KMS-11 (cell line): Measurements from ENCODE around the gene RAB36.

ENCODE experiments used
- H2AFZ ChIP-seq: fragments of 200-600 bp; sonication (generic); 2 replicates; pipeline ENCODE4 v1.6.1; 2016; ENCODE audit warnings: antibody characterized with exemption, mixed run types, low read depth
- H3K27ac ChIP-seq: fragments of 200-600 bp; sonication (generic); 2 replicates; pipeline ENCODE4 v1.6.1; 2016; ENCODE audit warnings: mild to moderate bottlenecking, mixed run types
- H3K27me3 ChIP-seq: fragments of 200-600 bp; sonication (generic); 2 replicates; pipeline ENCODE4 v1.6.1; 2017; ENCODE audit warnings: mild to moderate bottlenecking, low read depth, mixed run types, moderate library complexity; ENCODE audit not compliant: insufficient read depth
- H3K36me3 ChIP-seq: fragments of 200-600 bp; sonication (generic); 2 replicates; pipeline ENCODE4 v1.6.1; 2017; ENCODE audit warnings: mild to moderate bottlenecking, mixed run types; ENCODE audit not compliant: insufficient read depth
- H3K4me1 ChIP-seq: fragments of 200-600 bp; sonication (generic); 2 replicates; pipeline ENCODE4 v1.6.1; 2016; ENCODE audit warnings: mild to moderate bottlenecking, low read depth, mixed run types; ENCODE audit not compliant: poor library complexity, severe bottlenecking
- H3K4me2 ChIP-seq: fragments of 200-600 bp; sonication (generic); 2 replicates; pipeline ENCODE4 v1.7.0; 2016; ENCODE audit warnings: mild to moderate bottlenecking, mixed run types
- H3K4me3 ChIP-seq: fragments of 200-600 bp; sonication (generic); IDR thresholded peaks from 2 replicates; pipeline ENCODE4 v1.6.1; 2017; ENCODE audit warnings: low read depth, low read length, mixed read lengths; ENCODE audit not compliant: insufficient read depth
- H3K79me2 ChIP-seq: fragments of 200-600 bp; sonication (generic); 2 replicates; pipeline ENCODE4 v1.6.1; 2016; ENCODE audit warnings: low read depth, mixed run types; ENCODE audit not compliant: insufficient read depth
- H3K9ac ChIP-seq: fragments of 200-600 bp; sonication (generic); 2 replicates; pipeline ENCODE4 v1.6.1; 2016; ENCODE audit warnings: mild to moderate bottlenecking, mixed run types
- H4K20me1 ChIP-seq: fragments of 200-600 bp; sonication (generic); 2 replicates; pipeline ENCODE4 v1.6.1; 2016; ENCODE audit warnings: mild to moderate bottlenecking, mixed run types; ENCODE audit not compliant: insufficient read depth
- TF ChIP-seq, protein P1 (sequence below): fragments of 200-600 bp; sonication (generic); conservative IDR thresholded peaks from 2 replicates; pipeline ENCODE4 v1.6.1; 2017; ENCODE audit warnings: low read depth, mild to moderate bottlenecking, antibody characterized with exemption, low read length, moderate library complexity, mixed read lengths

The RAB36 gene

DNA sequence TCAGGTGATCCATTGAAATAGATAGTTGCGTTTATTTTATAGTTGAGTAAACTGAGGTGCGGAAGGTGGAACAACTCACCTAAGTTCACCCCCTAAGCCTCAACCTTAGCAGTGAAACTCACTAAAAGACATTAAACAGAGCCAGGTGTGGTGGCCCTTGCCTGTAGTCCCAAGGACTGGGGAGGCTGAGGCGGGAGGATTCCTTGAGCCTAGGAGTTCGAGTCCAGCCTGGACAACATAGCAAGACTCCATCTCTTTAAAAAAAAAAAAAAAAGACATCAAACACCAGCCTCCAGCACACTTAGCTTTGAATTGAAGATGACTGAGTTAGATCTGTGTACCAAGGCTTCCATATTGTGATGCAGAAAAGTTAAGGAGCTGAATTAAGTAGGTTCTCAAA is 845 bp upstream of the RAB36 start:
- Histone ChIP-seq H3K36me3 (no peaks in the 10 kb centered on the region), H3K4me2 (peak overlapping the region; percentile 99), H3K4me3 (no peak overlapping the region), H3K27me3 (no peaks in the 10 kb centered on the region), H3K79me2 (no peaks in the 10 kb centered on the region), H3K4me1 (peaks cover 69% of the 10 kb centered on the region), H2AFZ (peak overlapping the region; percentile 66; the same call in 1 of the 2 replicates), H3K27ac (peak overlapping the region; percentile 49), H3K9ac (no peak overlapping the region), H4K20me1 (no peaks in the 10 kb centered on the region)
- TF ChIP-seq, protein P1, sequence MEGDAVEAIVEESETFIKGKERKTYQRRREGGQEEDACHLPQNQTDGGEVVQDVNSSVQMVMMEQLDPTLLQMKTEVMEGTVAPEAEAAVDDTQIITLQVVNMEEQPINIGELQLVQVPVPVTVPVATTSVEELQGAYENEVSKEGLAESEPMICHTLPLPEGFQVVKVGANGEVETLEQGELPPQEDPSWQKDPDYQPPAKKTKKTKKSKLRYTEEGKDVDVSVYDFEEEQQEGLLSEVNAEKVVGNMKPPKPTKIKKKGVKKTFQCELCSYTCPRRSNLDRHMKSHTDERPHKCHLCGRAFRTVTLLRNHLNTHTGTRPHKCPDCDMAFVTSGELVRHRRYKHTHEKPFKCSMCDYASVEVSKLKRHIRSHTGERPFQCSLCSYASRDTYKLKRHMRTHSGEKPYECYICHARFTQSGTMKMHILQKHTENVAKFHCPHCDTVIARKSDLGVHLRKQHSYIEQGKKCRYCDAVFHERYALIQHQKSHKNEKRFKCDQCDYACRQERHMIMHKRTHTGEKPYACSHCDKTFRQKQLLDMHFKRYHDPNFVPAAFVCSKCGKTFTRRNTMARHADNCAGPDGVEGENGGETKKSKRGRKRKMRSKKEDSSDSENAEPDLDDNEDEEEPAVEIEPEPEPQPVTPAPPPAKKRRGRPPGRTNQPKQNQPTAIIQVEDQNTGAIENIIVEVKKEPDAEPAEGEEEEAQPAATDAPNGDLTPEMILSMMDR = no peak

DNA sequence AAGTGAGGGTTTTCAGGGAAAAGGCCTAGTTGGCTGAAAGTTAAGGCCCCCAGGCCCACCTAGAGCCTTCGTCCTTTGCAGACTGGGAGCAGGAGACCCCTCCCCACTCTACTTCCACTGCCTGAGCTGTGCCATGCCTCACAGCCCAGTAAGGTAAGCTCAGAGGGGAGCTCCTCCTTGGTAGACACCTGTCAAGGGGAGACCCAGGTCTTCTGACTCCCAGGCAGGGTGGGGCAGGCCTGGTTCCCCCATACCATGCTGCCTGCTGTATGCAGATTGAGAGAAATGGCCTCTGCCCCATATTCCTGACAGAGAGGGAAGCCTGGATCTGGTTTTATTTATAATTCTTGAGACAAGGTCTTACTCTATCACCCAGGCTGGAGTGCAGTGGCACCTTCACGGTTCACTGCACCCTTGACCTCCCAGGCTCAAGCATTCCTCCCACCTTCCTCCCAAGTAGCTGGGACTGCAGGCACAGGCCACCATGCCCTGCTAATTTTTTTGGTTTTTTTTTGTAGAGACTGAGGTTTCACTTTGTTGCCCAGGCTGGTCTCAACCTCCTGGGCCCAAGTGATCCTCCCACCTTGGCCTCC is 697 bp downstream of the RAB36 start:
- Histone ChIP-seq H2AFZ (peak overlapping the region; percentile 71; the same call in 1 of the 2 replicates), H3K27me3 (no peaks in the 10 kb centered on the region), H4K20me1 (no peaks in the 10 kb centered on the region), H3K4me3 (no peak overlapping the region), H3K9ac (peak overlapping the region; percentile 78), H3K4me1 (peaks cover 53% of the 10 kb centered on the region), H3K4me2 (peak overlapping the region; percentile 71), H3K27ac (peak overlapping the region; percentile 58), H3K79me2 (no peaks in the 10 kb centered on the region), H3K36me3 (no peaks in the 10 kb centered on the region)
- TF ChIP-seq, protein P1 = no peak

DNA sequence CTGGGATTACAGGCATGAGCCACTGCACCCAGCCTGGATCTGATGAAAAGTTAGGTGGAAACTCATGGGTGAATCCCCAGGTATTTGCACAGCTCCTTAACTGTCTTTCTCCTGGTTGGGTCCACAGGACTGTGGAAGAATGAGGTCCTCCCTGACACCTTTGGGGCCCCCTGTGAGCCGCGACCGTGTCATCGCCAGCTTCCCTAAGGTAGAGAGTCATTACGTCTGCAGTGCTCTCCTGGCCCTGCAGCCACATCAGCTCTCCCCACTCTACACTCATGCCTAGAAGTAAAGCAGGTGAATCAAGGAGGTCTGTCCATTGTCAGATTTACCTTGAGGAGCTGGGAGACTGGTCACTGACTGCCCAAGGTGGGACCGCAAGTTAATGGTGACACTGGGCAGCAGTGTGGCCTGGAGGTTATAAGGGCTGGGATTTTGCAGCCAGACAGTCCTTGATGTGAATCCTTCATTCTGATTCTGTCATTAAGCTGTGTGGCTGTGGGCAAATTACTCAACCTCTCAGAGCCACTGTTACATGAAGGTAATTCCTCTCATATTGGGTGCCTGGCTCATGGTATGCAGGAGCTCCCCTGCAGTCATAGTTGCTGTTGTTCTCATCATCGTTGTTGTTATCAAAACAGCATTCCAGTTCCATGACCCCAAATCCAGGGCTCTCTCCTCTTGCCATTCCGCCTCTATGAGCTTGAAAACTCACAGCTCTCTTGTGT is 1.4 kb downstream of the RAB36 start:
- H3K79me2 ChIP-seq = no peaks in the 10 kb centered on the region
- peaks cover 47% of the 10 kb centered on the region for H3K4me1 ChIP-seq
- H4K20me1 ChIP-seq = no peaks in the 10 kb centered on the region
- H3K27ac ChIP-seq = no peak overlapping the region
- TF ChIP-seq, protein P1 = no peak
- no peaks in the 10 kb centered on the region for H3K27me3 ChIP-seq
- no peak overlapping the region for H3K9ac ChIP-seq
- no peak overlapping the region for H3K4me3 ChIP-seq
- peak overlapping the region; percentile 71; the same call in 1 of the 2 replicates for H3K4me2 ChIP-seq
- no peaks in the 10 kb centered on the region for H3K36me3 ChIP-seq
- H2AFZ ChIP-seq = no peak overlapping the region

DNA sequence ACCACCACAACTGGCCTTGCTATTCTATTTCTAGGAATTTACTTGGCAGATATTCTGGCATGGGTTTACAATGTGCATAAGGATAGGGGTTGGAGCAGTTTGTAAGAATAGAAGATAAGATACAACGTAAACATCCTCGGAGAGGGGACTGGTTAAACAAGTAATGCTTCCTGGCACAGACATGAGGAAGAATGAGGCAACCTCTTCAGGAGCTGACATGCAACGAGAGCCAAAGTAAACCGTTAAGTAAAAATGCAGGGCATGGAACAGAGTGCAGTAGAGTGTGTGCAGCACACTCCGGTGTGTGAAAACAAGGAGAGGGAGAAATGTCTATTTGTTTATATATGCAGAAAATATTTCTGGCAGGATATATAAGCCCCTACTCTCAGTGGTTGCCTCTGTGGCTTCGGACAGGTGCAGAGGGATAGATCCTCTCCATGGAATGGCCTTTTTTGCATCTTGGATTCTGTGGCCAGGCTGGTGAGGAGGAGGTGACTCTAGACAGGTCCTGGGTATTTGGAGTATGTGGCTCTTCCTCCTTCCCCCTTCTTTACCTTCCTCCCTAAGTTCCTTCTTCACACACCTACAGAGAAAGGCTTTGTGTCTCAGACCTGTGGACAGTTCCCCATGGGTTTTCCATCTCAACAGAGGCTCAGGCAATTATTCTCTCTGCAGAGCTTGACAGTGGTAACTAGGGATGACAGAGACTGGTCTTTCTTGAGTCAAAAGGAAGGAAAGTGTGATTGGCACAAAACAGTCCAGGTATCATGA is 2.5 kb downstream of the RAB36 start:
- TF ChIP-seq, protein P1 = no peak
- no peak overlapping the region for H2AFZ ChIP-seq
- H3K79me2 ChIP-seq = no peaks in the 10 kb centered on the region
- H3K27ac ChIP-seq = no peak overlapping the region
- H3K27me3 ChIP-seq = no peaks in the 10 kb centered on the region
- no peak overlapping the region for H3K9ac ChIP-seq
- H3K4me3 ChIP-seq = no peak overlapping the region
- H4K20me1 ChIP-seq = no peaks in the 10 kb centered on the region
- peaks cover 37% of the 10 kb centered on the region for H3K4me1 ChIP-seq
- H3K36me3 ChIP-seq = no peaks in the 10 kb centered on the region
- no peak overlapping the region for H3K4me2 ChIP-seq
